C4-2B (cell line): ENCODE measurements around the gene RDH14.

Experiments used
- CTCF ChIP-seq: fragments of 450-650 bp; conservative IDR thresholded peaks from 2 replicates; pipeline ENCODE4 v1.5.1; 2017; ENCODE audit warnings: mild to moderate bottlenecking
- ZFX ChIP-seq: fragments of 450-650 bp; IDR thresholded peaks from 2 replicates; pipeline ENCODE4 v1.6.1; 2017

GRCh38 chr2:18548621-18549020 is 11.8 kb downstream of the RDH14 start:
- TF ChIP-seq CTCF (no peak), ZFX (no peak)
